OCI-LY3 (cell line): Measurements from ENCODE around the gene MTHFD2L.
A peak's percentile ranks its signal among the peaks of the same experiment; 100 is the strongest.

ENCODE experiments used
- H2AFZ ChIP-seq: fragments of 200-600, 300-600 bp; shearing (Covaris generic); 2 replicates; pipeline ENCODE4 v1.6.0; 2014; ENCODE audit warnings: antibody characterized with exemption, low read depth, low read length
- H3K27ac ChIP-seq: fragments of 200-600, 300-600 bp; sonication (generic); 2 replicates; pipeline ENCODE4 v1.5.1; 2014; ENCODE audit warnings: mild to moderate bottlenecking, low read length, moderate library complexity, mixed read lengths
- H3K27me3 ChIP-seq: fragments of 200-600, 300-600 bp; sonication (generic); 2 replicates; pipeline ENCODE4 v1.6.1; 2014; ENCODE audit warnings: low read depth, low read length, mixed read lengths
- H3K36me3 ChIP-seq: fragments of 200-600, 300-600 bp; sonication (generic); replicated peaks from 2 replicates; pipeline ENCODE3; 2014; ENCODE audit warnings: low read depth, low read length, mixed read lengths
- H3K4me1 ChIP-seq: fragments of 300-600, 200-600 bp; sonication (generic); 2 replicates; pipeline ENCODE4 v1.6.1; 2014; ENCODE audit warnings: low read length, mixed read lengths
- H3K4me2 ChIP-seq: fragments of 200-600, 300-600 bp; sonication (generic); 2 replicates; pipeline ENCODE4 v1.6.1; 2014; ENCODE audit warnings: low read length, mixed read lengths
- H3K4me3 ChIP-seq: fragments of 300-600, 200-600 bp; sonication (generic); 2 replicates; pipeline ENCODE4 v1.5.1; 2014; ENCODE audit warnings: antibody characterized with exemption, mild to moderate bottlenecking, low read length, moderate library complexity
- H3K79me2 ChIP-seq: fragments of 300-600, 200-600 bp; shearing (Covaris generic); 2 replicates; pipeline ENCODE4 v1.6.1; 2014; ENCODE audit warnings: mild to moderate bottlenecking, low read length, mixed read lengths
- H3K9ac ChIP-seq: fragments of 300-600, 200-600 bp; shearing (Covaris generic); 2 replicates; pipeline ENCODE4 v1.6.0; 2014; ENCODE audit warnings: mild to moderate bottlenecking, low read length, moderate library complexity
- H3K9me3 ChIP-seq: fragments of 200-600, 300-600 bp; shearing (Covaris generic); 2 replicates; pipeline ENCODE4 v1.6.1; 2014; ENCODE audit warnings: low read length, mixed read lengths; ENCODE audit not compliant: insufficient read depth
- H4K20me1 ChIP-seq: fragments of 200-600, 300-600 bp; sonication (generic); 2 replicates; pipeline ENCODE4 v1.6.1; 2016; ENCODE audit warnings: low read length, mixed read lengths; ENCODE audit not compliant: insufficient read depth
- EZH2phosphoT487 ChIP-seq: fragments of 200-600 bp; shearing (Covaris generic); IDR thresholded peaks from 2 replicates; pipeline ENCODE4 v1.6.1; 2018; ENCODE audit warnings: antibody characterized with exemption, mixed run types, low read depth
- TF ChIP-seq, protein P1 (sequence below): fragments of 200-600, 300-600 bp; sonication (generic); IDR thresholded peaks from 2 replicates; pipeline ENCODE4 v1.5.1; 2014; ENCODE audit warnings: antibody characterized with exemption, low read length, low read depth

The MTHFD2L gene

DNA sequence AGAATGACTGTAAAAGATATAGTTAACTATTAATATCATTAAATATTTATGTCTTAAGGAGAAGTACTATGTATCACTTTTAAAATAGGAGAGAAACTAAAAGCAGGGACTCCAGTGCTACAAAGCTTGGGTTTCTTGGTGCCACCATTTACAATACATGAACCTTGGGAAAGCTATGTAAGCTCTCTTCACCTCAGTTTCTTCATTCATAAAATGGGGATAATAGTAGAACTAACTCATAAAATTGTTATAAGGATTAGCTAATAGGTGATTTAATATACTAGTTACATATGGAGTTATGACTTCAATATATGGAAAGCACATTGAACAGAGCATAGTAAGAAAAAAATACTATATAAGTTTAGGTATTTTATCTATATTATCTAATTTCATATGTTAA is 174.0 kb downstream of the MTHFD2L start:
- Histone ChIP-seq H3K9me3 (no peaks in the 10 kb centered on the region), H4K20me1 (no peaks in the 10 kb centered on the region), H3K27ac (no peak overlapping the region), H3K36me3 (no peaks in the 10 kb centered on the region), H3K27me3 (no peaks in the 10 kb centered on the region), H3K9ac (no peak overlapping the region), H2AFZ (no peak overlapping the region), H3K4me3 (no peak overlapping the region), H3K79me2 (no peaks in the 10 kb centered on the region), H3K4me1 (peaks cover 14% of the 10 kb centered on the region), H3K4me2 (no peak overlapping the region)
- TF ChIP-seq EZH2phosphoT487, result no peak
- TF ChIP-seq, protein P1, sequence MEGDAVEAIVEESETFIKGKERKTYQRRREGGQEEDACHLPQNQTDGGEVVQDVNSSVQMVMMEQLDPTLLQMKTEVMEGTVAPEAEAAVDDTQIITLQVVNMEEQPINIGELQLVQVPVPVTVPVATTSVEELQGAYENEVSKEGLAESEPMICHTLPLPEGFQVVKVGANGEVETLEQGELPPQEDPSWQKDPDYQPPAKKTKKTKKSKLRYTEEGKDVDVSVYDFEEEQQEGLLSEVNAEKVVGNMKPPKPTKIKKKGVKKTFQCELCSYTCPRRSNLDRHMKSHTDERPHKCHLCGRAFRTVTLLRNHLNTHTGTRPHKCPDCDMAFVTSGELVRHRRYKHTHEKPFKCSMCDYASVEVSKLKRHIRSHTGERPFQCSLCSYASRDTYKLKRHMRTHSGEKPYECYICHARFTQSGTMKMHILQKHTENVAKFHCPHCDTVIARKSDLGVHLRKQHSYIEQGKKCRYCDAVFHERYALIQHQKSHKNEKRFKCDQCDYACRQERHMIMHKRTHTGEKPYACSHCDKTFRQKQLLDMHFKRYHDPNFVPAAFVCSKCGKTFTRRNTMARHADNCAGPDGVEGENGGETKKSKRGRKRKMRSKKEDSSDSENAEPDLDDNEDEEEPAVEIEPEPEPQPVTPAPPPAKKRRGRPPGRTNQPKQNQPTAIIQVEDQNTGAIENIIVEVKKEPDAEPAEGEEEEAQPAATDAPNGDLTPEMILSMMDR, result no peak

DNA sequence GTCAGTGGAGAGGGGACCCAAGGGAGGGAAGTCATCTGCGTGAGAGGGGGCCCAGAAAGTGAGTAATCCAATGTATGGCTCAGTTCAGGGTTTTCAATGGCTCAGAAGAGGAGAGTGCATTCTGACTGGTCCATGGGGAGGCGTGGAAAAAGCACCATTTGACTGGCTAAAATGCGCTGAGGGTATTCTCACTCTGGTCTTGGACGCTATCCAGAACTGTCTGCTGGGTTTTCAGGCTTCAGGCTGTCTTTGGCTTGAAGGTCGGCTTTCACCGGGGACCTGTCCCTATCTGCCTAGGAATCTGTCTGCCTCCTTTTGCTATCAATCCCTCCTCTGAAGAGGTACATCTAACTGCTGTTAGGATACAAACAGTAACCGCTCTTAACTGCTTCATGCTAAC is 176.7 kb downstream of the MTHFD2L start:
- Histone ChIP-seq H3K9me3 (no peaks in the 10 kb centered on the region), H2AFZ (no peak overlapping the region), H3K9ac (no peak overlapping the region), H3K27ac (no peak overlapping the region), H3K79me2 (no peaks in the 10 kb centered on the region), H3K4me2 (no peak overlapping the region), H3K36me3 (no peaks in the 10 kb centered on the region), H3K4me3 (no peak overlapping the region), H3K27me3 (no peaks in the 10 kb centered on the region; the same call in 1 of the 2 replicates), H4K20me1 (no peaks in the 10 kb centered on the region), H3K4me1 (peaks cover 18% of the 10 kb centered on the region)
- TF ChIP-seq EZH2phosphoT487, result no peak
- TF ChIP-seq, protein P1, result no peak

DNA sequence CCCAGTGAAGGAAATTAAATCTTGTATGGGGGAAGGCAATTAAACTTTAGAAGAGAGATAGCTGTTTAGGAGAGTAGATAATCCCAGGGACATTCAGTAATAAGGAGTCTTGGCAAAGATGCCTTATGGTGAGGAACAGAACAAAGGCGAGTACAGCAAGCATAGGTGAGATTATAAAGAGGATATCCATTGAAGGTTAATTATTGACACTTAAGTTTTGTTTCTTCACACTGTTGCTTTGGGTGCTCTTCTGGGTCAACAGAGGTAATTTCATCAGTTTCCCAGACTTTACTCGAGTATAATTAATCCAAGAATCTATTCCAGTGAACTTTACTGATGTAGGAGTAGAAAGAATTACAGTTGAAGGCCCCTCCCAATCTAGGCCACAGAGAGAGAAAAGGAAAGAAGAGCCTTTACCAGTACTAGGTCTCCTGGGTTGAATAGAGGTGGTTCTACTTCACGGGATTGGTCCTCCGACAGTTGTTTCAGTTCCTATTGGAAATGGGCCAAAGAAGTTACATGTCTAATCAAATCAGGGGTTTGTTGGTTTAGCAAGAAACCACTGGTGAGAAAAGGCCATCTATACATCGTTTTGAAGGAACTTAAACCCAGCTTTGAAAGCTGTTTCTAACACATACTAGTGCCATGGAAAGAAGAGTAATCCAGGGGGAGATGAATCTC is 177.6 kb downstream of the MTHFD2L start:
- peaks cover 20% of the 10 kb centered on the region for H3K4me1 ChIP-seq
- no peak overlapping the region for H3K9ac ChIP-seq
- no peak overlapping the region for H2AFZ ChIP-seq
- no peaks in the 10 kb centered on the region for H3K36me3 ChIP-seq
- no peak overlapping the region for H3K4me3 ChIP-seq
- H4K20me1 ChIP-seq, result no peaks in the 10 kb centered on the region
- TF ChIP-seq EZH2phosphoT487, result no peak
- TF ChIP-seq, protein P1, result no peak
- H3K27me3 ChIP-seq, result no peaks in the 10 kb centered on the region; the same call in 1 of the 2 replicates
- no peaks in the 10 kb centered on the region for H3K79me2 ChIP-seq
- peak overlapping the region; percentile 34 for H3K4me2 ChIP-seq
- no peak overlapping the region for H3K27ac ChIP-seq
- H3K9me3 ChIP-seq, result no peaks in the 10 kb centered on the region

DNA sequence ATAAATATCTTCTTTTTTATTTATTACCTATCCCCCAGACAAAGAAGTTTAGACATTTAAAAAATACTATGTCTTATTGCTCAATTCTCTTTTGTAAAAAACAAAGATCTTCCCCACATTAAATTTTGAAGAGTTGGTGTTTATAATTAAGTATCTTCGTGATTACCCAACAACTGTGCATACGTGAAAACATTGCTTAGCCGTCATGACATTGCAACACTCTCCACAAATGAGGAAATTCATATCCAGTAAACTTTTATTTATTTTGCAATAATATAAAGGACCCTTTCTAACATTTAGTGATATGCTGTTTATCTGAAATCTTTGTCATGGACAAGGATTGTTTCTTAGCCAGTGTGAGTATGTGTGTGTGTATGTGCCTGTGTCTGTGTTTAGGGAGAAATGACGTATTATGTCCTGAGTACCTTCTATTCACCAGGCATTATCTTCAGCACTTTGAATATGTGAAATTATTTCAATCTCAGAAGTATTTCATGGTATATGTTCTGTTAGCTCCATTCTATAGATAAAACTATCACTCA is 180.9 kb downstream of the MTHFD2L start:
- TF ChIP-seq, protein P1, result no peak
- no peak for TF ChIP-seq EZH2phosphoT487
- Histone ChIP-seq H3K27ac (no peak overlapping the region), H4K20me1 (no peaks in the 10 kb centered on the region), H3K4me1 (peaks cover 20% of the 10 kb centered on the region), H3K9me3 (0 out of 2 replicates have a peak, but pooled peaks cover under 1% of the 10 kb centered on the region), H2AFZ (no peak overlapping the region), H3K27me3 (no peaks in the 10 kb centered on the region; the same call in 1 of the 2 replicates), H3K36me3 (no peaks in the 10 kb centered on the region), H3K79me2 (no peaks in the 10 kb centered on the region), H3K4me3 (no peak overlapping the region), H3K9ac (no peak overlapping the region), H3K4me2 (no peak overlapping the region)
